Measurements from ENCODE around the gene CAMTA2.
"Not testable (repeated sequence)": the region's sequence is repeated elsewhere in the genome, so short reads cannot be mapped to it uniquely, and the experiment has no call there.

Gene CAMTA2

GRCh38 chr17:4933646-4934045 lies 53.8 kb downstream of the CAMTA2 start:
- in situ Hi-C loops (cut with MboI; ENCODE audit: low sequenced_read_pairs) = no loop called here

GRCh38 chr17:4932756-4933155 lies 54.7 kb downstream of the CAMTA2 start:
- in situ Hi-C loops (cut with MboI; ENCODE audit: low sequenced_read_pairs) = no loop called here

GRCh38 chr17:4931963-4932362 lies 55.5 kb downstream of the CAMTA2 start, which contains the start of gene GP1BA:
Gene GP1BA, plus strand, starts transcription at chr17:4932277. Its CDS starts 328 bp downstream, at chr17:4932605.
- in situ Hi-C loops (cut with MboI; ENCODE audit: low sequenced_read_pairs) = no loop called here

GRCh38 chr17:4928881-4929280 lies 58.6 kb downstream of the CAMTA2 start:
- in situ Hi-C loops (cut with MboI; ENCODE audit: low sequenced_read_pairs) = no loop called here

- in situ Hi-C loops (cut with MboI; ENCODE audit: low sequenced_read_pairs) = not testable (repeated sequence)
Measured at GRCh38 chr17:4926577-4927335, 60.7 kb downstream of the CAMTA2 start.

GRCh38 chr17:4921320-4921719 lies 66.2 kb downstream of the CAMTA2 start:
- in situ Hi-C loops (cut with MboI; ENCODE audit: low sequenced_read_pairs) = no loop called here

- in situ Hi-C loops (cut with MboI; ENCODE audit: low sequenced_read_pairs) = no loop called here
Measured at GRCh38 chr17:4920351-4921048, 67.0 kb downstream of the CAMTA2 start.

- in situ Hi-C loops (cut with MboI; ENCODE audit: low sequenced_read_pairs) = no loop called here
Measured at GRCh38 chr17:4919511-4920047, 67.9 kb downstream of the CAMTA2 start.
